Amygdala (tissue), 56 donors: ENCODE results near the gene DIO3.

ENCODE experiments used
- DNase-seq, 56 donors: peaks; one replicate each; lab custom pipeline; 2025; lab: John Stamatoyannopoulos, UW

DIO3 gene

DNA sequence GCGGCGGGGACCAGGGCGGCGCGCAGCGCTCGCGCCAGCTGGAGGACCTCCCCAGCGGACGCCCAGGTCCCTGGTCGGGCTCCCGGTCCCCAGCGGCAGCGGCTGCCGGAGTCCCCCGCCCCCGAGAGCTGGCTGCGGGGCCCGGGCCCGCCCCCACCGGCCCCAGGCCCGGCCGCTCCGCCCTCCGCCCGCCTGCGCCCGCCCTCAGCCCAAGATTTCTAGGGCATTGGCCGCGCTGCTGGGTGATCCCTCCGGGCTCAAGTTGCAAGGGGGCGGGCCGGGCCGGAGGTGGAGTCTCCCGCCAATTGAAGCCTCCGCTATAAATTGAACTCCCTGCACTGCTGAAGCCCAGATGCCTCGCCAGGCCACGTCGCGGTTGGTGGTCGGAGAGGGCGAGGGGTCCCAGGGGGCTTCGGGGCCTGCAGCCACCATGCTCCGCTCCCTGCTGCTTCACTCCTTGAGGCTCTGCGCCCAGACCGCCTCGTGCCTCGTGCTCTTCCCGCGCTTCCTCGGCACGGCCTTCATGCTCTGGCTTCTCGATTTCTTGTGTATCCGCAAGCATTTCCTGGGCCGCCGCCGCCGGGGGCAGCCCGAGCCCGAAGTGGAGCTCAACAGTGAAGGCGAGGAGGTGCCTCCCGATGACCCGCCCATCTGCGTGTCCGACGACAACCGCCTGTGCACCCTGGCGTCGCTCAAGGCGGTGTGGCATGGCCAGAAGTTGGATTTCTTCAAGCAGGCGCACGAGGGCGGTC, at the start of gene DIO3:
Gene DIO3 (plus strand): TSS at position 351 of the 752 bp plus-strand sequence.
- no peak for DNase-seq

DNA sequence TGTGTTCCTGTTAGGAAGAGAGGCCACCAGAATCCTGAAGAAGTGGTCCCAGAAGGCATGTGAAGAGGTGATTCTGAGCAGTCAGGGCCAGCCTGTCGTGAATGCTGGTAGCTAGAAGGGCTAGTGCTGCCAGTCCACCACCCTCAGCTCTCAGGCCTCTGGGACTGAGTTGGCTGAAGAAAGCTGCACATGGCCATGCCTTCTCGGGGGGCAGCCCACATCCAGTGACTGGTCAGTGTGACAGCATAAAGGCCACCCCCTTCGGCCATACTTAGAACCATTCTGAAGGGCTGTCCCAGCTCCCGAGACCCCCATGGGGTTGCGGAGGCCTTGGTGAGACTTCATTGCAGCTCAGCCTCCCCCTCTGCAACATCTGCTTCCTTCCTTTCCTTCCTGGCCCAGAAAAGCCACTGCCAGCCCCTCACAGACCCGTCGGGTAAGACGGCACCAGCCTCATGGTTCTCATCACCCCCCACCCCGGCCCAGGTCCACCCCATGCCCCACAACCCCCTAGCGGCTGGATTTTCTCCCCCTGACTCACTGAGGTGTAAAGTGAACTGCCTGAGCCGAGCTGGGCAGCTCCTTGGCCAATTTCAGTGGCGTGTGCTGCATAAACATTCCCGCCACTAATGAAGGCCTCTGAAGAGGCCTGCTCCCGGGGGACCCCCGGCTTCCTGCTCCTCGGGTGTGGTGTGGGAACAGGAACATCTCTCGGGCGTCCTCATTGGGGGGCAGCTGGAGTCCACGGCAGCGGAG, 49.5 kb upstream of the DIO3 start:
- DNase-seq, result no peak

DNA sequence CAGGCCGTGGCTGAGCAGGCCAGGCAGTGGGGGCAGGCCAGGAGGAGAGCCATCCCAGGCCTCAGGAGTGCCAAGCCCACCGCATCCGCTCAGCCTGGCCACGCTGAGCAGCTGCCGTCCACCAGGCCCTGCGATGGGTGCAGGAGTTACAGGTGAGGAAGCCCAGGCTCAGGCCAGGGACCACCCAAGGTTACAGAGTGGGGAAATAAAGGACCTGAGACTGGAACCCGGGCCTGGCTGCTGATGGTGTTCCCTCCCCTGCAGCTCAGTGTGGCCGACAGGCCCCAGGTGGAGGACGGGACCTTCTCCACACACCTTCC, 49.0 kb upstream of the DIO3 start:
- DNase-seq, result no peak

DNA sequence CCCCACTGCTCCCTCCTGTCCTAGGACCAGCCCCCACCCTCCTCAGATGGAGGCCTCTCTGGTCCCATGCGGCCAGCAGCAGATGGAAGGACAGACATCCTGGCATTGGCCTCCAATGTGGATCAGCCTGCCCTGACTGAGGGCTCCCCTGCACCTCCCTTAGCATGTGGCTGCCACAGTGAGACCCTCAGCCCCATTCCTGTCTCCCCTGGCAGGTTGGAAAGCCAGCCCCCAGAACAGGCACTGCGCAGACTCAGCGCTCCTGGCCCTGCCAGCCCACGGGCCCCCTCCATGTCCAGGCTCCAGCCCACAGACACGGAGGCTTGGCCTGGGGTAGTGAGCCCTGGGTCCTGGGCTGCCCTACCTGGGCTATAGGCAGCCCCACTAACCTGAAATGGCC, 47.2 kb upstream of the DIO3 start:
- DNase-seq, result no peak

DNA sequence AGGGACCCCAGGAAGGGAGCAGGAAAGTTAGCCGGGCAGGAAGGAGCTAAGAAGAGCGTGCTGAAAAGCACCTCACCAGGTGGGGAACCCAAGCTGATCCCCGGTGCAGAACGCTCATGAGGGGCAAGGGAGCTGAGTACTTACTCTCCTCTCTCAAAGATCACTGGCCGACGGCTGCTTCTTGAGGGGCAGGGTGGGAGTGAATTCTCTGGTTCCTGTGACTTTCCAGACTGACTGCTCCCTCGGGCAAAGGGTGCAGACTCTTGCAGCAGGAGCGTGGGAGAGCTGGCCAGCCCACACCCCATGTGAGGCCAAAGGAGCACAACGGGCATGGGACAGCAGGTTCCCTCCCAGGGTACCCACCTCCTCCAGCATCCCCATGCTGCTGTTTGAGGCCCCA, 44.9 kb upstream of the DIO3 start:
- DNase-seq, result no peak

DNA sequence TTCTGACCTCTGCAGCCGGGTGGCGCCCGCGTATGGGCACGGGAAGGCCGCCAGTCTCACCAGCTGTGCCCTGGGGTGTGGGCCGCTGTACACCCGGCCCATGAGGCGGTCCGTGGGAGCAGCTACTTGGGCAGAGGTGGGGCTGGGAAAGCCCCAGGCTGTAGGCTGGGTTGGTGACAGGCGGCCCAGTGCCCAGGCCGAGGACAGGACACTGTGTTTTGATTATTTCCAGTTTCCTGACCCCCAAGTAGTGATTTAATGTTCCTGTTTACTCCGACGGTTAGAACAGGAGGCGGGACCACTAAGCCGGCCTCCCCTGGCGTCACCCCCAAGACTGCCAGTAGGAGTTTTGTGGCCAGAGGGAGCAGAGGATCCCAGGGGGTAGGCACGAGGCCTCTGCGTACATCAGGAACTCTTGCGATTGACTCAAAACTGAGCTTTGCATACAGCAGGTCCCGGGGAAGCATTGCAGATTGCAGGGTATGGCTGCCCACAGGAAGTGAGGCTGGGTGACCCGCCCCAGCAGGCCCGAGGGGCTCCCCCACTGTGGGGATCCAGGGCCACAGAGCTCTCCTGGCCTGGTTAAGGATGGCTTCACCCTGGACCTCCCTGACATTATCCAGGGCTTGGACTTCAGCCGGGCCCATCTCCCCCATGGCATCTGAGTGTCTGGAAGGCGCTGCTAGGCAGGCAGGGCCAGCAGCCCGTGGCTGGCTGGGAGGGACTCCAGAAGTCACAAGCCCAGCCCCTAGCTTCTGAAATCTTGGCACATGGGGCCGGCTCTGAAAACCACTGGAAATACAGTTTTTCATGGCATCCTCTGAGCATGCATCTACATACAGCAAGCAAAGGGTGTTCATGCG, 42.5 kb upstream of the DIO3 start:
- no peak for DNase-seq

DNA sequence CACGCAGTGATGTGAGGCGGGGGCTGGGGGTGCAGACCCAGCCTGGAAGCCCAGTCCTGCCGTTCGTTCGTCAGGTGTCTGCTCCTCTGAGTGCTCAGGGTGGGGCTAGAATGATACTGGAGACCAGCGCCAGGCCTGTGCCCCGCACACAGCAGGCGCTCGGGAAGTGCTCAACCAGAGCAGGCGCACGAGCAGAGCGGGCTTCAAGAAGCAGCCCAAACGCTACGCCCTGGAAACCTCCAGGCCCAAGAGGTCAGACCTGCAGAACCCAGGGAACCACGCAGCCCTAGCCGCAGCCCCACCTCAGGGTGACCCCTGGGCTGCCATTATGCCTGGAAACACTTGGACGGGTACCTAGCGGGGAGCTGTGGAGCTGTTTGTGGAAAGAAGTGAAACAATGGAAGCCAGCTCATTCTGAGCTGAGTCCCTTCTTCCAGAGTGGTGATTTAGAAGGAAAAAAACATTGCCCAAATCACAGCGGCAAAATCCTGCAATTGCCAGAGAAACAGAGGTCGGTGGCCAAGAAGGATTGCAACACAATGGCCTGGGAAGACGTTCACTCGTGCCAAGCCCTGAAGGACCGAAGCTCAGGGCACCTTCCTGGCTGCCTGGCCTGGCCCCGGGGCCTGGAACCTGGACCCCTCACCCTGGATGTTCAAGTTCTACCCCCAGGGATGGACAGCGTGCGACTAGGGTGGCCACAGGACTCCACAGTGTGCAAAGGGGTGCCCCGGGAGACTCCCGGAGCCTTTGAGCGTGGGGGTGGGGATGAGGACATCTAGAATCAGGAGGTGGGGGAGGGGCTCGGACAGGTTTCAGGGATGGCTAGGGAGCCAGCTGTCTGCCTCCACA, 40.4 kb upstream of the DIO3 start:
- peak in 13 of 56 donors; percentile 6 to 60 (median 40) for DNase-seq

DNA sequence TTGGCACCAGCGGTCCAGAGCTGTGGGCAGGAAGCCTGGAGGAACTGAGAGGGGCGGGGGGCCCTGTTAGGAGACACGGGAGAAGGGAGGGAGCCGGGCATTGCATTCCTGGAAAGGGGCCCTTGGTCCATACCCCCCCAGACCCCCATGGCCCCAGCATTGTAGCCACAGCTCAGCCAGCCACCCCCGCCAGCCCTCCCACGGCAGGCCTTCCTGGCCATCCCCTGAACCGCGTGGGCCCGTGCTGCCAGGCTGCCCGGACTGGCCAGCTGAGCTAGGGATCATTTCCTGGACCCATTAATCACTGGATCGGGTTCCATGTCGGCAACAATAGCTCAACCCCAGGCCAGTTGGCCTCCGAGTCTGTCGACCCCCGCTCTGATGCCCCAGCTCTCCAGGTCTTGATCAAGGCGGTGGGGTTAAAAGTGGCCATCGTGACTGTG, 39.8 kb upstream of the DIO3 start:
- DNase-seq, result peak in 4 of 56 donors; percentile 15 to 60 (median 26)

DNA sequence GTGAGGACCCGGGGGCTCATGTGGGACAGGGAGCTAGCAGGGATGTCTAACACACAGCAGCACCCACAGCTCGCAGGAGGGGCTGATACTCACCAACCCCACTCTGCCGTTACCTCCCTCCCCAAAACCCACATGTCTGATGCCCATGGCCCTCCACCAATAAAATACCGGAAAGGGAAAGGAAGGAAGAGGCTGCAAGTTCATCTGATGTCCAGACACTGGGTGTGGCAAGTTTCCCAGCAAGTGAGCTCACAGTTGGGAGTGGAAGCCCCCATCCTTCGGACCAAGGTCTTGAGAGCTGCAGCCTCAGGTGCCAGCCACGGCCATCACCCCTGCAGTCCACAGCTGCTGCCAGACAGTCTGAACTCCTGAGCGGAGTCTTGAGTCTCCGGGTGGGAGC, 39.3 kb upstream of the DIO3 start:
- DNase-seq, result no peak

DNA sequence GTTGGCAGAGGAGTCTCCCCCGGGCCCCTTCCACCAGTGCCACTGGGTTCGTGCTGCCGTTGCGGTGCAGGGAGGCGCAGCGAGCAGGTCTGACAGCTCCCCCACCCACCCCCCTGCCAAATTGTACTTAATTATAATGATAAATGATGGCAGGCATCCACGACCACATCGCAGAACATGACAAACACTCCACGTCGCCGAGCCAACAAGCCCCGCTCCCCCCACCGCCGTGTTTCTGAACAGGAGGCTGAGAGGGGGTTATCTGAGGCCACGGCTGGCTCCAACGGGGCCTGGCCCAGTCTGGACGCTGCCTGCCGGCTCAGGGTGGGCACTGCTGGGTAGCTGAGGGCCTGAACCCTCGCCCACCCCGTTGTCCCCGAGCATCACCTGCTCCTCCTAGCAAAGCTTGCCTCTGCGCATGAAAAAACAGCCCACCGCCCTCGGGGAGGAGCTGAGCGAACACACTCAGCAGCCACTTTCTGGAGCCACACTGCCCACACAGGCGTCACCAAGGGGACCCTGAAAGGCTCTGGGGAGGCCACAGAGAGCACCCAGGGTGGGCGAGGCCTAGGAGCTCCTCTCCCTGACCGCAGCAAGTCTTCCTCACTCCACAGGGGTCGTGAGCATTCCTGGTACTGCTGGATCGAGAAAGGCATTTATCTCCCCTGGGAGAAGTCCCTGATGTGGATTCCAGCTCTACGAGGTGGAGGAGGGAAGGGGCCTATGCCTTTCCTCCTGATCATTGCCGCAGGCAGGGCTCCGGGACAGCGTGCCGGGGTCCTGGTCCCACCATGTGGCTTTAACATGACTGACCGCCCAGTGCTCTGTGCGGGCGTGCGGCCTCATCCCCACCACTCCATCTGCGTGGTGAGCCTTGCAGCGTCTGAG, 35.4 kb upstream of the DIO3 start:
- DNase-seq, result no peak

DNA sequence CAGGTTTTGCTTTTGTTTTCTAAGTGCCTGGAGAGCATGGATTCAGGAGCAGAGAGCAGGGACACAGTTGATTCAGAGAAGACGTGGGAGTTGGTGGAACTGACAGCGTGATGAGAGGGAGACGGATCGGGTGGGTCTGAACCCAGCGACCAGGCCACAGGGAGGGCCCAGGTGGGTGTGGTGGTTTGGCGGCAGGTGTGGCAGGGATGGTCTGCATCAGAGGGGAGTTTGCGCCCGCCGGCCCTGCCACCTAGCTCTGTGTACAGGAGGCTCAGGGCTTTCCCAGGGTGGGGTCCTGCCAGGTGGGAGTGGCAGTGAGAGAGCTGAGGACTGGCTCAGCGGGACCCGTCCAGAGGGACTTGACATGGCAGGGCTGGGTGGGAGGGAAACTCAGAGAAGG, 33.3 kb upstream of the DIO3 start:
- no peak for DNase-seq

DNA sequence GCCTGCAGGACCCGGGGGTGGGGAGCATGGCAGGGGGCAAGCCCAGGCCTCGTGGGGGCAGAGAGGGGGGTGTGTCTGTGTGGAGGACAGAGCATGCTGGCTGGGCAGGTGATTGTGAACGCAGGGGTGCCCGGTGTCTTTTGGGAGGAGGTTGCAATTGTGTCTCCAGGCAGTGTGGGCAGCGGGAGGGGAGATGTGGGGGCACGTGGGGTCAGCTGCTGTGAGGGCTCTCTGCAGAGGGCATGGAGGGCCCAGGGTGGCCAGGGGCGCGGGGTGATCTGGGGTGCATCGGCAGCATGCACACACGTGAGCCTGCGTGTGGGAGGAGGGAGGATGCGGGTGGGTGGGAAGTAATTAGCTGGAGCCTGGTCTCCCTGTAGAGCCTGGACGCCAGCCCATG, 32.2 kb upstream of the DIO3 start:
- no peak for DNase-seq

DNA sequence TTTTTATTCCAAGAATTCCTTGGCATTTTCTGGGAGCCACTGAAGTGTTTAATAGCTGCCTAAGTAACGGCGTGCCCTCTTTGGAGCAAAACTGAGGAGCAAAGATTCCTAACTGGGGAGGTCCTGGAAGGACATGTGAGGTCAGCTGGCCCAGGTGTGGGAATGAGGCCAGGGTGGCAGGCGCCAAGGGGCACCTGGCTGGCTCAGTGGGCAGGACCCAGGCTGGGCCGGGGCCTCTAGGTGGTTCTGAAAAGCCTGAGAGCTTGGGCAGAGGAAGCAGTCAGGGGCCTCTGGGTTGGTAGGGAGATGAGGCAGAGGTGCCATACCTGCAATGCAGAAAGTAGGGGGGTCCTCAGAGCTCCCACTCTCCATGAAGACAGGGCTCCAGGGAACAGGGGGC, 27.1 kb upstream of the DIO3 start:
- DNase-seq, result no peak

DNA sequence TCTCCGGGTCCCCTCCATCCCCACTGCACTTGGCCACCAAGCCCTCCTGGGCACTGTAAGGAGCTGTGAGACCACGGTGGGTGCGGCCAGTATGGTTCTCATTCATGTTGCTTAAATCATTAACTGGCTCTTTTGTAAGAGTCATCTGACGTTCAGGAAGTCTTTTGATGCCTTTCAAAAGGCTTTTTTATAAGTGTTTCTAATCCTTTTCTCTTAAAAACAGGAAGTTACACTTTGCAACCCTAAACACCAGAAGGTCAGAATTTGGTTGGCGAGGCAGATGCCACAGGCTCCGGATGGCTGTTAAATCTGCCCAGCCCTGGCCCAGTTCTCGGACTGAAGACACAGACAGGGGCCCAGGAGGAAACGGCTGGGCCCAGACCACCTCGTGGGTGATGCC, 26.1 kb upstream of the DIO3 start:
- DNase-seq, result no peak

DNA sequence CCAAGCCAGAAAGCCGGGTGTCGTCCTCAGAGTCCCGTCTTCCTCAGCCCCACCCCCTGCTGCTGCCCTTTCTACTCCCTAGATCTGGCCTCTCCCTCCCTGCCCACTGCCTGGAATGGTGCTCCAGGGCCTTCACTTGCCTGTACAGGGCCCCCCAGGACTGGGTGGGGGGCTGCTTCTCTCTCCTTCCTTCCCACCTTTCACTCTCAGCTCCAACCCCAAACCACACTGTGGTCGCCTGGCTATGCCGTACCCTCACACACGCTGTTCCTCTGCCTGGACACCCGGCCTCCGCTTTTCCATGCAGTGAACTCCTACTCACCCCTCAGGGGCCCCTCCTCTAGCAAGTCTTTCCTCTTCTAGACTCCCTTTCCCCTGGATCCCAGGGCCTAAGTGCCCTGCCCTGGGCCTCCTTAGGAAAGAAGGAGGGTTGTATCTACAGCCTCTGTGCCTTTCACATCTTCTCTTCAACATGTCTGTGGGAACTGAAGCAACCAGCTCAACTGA, 25.5 kb upstream of the DIO3 start:
- DNase-seq, result no peak

DNA sequence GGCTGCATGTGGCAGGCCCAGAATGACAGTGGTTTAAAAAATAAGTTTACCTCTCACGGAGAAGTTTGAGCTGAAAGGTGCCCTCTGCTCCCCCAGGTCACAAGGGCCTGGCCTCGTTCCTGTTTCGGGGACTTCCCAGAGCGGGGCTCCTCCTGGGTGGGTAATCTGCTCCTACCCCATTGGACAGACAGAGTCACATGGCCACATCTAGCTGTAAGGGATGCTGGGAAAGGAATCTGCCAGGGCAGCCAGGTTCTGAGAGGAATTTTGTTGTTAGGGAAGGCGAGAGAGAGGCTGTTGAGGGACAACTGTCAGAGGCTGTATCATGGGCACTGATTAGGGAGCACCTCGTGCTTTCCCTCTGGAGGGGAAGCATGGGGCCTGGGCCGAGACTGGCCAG, 24.0 kb upstream of the DIO3 start:
- DNase-seq, result no peak

DNA sequence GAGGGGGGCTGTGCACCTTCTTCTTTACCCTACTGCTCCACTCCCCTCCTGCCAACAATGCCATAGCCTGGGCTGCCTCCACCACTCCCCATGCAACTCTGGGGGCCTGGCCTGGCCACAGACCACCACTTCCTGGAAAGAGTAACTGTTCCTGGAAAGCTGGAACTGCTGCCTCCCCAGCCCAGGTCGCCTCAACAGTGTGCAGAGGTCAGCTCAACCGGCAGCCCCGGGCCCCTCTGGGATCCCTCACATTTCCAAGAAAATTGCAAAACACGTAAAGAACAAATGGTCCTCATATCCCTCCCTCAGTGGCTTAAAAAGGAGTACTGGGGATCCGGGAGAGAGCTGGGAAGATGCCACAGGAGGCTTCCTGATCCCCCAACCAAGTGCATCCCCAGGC, 22.4 kb upstream of the DIO3 start:
- DNase-seq, result no peak

DNA sequence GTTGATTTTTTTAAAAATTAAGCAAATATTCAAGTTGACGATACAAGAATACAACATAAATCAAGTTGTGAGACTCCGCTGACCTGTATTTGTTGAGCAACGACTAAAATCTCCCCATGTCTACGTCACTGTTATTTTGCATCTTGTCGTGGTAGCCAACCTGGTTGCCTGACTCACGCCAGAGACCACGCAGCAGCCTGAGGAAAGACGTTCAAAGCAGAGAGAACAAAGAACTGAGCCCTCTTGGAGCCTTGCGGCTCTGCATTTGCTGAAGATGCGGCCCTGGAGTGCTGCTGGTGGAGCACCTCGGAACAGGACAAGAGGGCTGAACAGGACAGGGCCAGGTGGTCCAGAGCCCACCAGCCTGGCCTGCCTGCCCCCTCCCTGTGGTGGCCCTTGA, 21.4 kb upstream of the DIO3 start:
- DNase-seq, result no peak
